ENCODE results near the gene CCL23.
"Not testable (repeated sequence)": the region's sequence is repeated elsewhere in the genome, so short reads cannot be mapped to it uniquely, and the experiment has no call there.

Gene CCL23, protein sequence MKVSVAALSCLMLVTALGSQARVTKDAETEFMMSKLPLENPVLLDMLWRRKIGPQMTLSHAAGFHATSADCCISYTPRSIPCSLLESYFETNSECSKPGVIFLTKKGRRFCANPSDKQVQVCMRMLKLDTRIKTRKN

DNA sequence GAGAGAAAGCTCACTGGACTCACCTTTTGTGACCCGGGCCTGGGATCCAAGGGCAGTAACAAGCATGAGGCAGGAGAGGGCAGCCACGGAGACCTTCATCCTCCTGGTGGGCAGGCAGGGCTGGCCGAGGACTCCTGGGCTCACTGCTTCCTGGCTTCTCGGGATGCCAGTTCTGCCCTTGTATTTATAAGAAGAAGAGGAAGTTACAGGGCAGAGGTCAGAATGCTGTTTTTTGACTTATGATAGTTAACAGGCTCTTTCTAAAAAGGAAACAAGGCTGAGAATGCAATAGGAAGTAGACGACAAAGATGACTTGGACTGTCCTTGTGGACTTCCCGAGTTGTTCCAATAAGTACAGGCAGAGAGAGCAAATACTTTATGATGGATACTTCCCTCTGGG is at the start of gene CCL23:
TSS of gene CCL23 (minus strand) at position 174 of the 400 bp plus-strand sequence. CDS start at position 99, 75 bp downstream.
- DNase-seq (ENCODE audit: low read depth in 1 of 2, low spot score in 1 of 2) = no peak

DNA sequence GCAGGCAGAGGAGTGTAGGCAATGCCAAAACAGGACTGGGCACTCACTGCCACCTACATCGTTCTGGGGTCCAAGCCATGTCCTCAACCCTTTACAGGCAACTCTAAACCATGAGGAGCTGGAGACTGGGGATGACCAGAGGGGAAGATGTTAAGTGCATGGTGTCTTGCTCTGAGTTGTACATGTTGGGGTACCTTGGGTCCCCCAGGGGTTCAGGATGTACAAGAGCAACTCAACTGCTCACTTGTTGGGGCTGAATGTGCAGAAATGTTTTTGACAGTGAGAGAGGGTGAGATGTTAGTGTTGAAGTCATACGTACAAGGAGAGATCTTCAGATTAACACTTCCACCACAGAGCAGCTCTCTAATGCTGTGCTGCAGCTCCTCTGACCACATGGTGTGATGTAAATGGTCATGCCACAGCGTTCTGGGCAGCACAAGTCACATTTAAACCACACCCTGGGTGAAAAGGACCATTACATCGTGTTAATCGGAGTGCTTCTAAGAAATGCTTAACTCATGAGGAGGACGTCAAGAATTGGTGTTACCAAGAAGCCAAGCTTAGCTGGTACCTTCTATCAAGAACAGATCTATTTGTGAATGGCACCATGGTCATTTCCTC is 48.7 kb upstream of the CCL23 start:
- no peak for DNase-seq (ENCODE audit: low read depth in 1 of 2, low spot score in 1 of 2)

- DNase-seq (ENCODE audit: low read depth in 1 of 2, low spot score in 1 of 2) = no peak
Observed at GRCh38 chr17:36063786-36064541, 46.2 kb upstream of the CCL23 start, which contains the start of gene CCL18. Gene CCL18, plus strand, starts transcription at chr17:36064272. Its CDS starts 71 bp downstream, at chr17:36064343.

- DNase-seq (ENCODE audit: low read depth in 1 of 2, low spot score in 1 of 2) = no peak
Observed at GRCh38 chr17:36060816-36061215, 43.0 kb upstream of the CCL23 start.

DNA sequence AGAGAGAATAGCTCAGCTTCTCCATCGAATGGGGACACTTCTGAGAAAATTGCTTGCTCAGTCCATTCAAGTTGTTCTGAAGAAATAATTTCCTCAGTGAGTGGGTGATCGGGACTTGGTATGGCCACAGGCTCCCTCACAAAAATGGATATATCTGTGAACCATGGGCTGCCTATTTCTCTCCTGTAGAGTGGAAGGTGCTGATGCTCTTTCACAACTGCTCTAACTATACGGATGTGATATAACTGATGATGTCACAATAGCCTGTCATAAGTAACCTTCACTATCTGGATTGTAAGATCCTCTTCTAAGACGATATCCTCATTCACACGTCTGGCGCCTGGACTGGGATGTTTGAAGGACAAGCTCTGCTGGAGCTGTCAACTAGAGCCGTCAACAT is 41.6 kb upstream of the CCL23 start:
- no peak for DNase-seq (ENCODE audit: low read depth in 1 of 2, low spot score in 1 of 2)

- DNase-seq (ENCODE audit: low read depth in 1 of 2, low spot score in 1 of 2) = no peak
Observed at GRCh38 chr17:36057911-36058310, 40.1 kb upstream of the CCL23 start.

- no peak for DNase-seq (ENCODE audit: low read depth in 1 of 2, low spot score in 1 of 2)
Observed at GRCh38 chr17:36055921-36056520, 38.2 kb upstream of the CCL23 start.

GRCh38 chr17:36055171-36055570 is 37.4 kb upstream of the CCL23 start:
- DNase-seq (ENCODE audit: low read depth in 1 of 2, low spot score in 1 of 2) = no peak

- DNase-seq (ENCODE audit: low read depth in 1 of 2, low spot score in 1 of 2) = no peak
Observed at GRCh38 chr17:36049643-36050042, 31.9 kb upstream of the CCL23 start.

- no peak for DNase-seq (ENCODE audit: low read depth in 1 of 2, low spot score in 1 of 2)
Observed at GRCh38 chr17:36048066-36048465, 30.3 kb upstream of the CCL23 start.

DNA sequence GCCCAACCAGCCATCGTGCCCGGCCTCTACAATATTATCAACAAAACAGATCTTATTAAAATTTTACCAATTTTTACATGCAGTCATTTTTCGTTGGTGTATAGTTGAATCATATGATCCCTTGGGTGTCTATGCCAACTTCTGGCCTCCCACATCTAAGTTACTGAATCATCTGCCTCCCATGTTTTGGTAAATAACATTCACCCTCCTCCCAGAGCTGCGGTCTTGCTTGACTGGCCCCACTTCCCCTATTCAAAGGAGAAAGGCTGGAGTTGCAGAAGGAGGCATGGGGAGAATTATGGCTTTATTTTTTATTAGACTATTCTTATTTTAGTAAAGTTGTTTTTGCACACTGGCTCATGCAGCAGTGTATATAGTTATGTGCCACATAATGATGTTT is 18.5 kb upstream of the CCL23 start:
- no peak for DNase-seq (ENCODE audit: low read depth in 1 of 2, low spot score in 1 of 2)

- DNase-seq (ENCODE audit: low read depth in 1 of 2, low spot score in 1 of 2) = no peak
Observed at GRCh38 chr17:36034127-36034526, 16.4 kb upstream of the CCL23 start.

DNA sequence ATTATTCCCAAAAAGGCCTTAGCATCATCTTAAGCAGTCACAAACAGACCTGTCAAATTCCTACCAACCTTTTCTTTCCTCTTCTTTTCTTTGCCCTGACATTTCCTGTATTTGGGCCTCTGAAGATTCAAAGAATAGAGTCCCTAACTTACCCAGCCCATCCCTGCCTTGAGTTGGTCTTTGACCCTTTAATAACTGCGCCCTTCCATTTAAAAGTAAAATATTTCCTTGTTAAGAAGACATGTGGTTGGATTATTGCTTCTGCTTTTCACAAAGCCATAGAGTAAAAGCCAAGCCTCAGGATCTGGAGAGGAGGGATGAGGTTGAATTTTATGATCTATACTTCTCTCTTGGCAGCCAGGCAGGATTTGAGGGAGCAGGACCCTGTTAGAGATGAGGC is 13.2 kb upstream of the CCL23 start:
- no peak for DNase-seq (ENCODE audit: low read depth in 1 of 2, low spot score in 1 of 2)

DNA sequence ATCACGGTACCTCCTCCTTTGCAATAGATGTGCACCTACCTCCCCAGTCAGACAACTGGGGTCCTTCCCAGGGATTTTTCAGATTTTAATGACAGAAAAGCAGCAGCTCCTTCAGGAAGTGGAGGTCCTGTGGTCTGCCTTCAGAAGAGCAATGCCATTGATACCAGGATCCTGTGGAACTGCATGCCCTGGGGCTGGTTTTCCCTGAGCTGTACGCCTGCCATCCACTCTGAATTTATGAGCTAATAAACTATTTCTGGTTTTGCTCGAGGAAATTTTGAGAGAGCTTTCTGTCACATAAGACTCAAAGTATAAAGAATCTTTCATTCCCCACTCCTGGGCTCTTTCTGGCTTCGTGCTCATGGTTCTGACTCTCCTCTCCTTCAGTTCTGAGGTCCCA is 10.0 kb upstream of the CCL23 start:
- no peak for DNase-seq (ENCODE audit: low read depth in 1 of 2, low spot score in 1 of 2)

GRCh38 chr17:36024106-36024869 is 6.5 kb upstream of the CCL23 start:
- DNase-seq (ENCODE audit: low read depth in 1 of 2, low spot score in 1 of 2) = no peak

- no peak for DNase-seq (ENCODE audit: low read depth in 1 of 2, low spot score in 1 of 2)
Observed at GRCh38 chr17:36019423-36019822, 1.7 kb upstream of the CCL23 start.

DNA sequence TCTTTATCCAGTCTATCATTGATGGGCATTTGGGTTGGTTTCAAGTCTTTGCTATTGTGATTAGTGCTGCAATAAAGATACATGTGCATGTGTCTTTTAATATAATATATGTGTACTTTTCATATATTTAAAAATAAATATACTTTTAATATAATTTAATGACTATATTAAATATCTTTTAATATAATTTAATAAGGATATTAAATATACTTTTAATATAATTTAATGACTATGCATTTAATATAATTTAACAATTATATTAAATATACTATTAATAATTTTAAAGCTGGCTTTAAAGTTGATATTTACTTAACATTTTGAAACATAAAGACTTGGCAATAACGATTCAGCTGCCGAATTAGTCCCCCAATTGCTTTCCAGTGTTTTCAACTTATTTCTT is 1.2 kb downstream of the CCL23 start:
- DNase-seq (ENCODE audit: low read depth in 1 of 2, low spot score in 1 of 2) = no peak

DNA sequence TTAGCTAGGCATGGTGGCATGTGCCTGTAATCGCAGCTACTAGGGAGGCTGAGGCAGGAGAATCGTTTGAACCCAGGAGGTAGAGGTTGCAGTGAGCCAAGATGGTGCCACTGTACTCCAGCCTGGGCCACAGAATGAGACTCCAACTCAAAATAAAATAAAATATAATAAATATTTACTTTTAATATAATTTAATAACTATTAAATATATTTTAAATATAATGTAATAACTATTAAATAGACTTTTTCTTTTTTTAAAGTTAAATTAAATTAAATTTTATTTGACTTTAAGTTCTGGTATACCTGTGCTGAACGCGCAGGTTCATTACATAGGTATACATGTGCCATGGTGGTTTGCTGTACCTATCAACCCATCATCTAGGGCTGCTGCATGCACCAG is 1.9 kb downstream of the CCL23 start:
- DNase-seq (ENCODE audit: low read depth in 1 of 2, low spot score in 1 of 2) = not testable (repeated sequence)

- no peak for DNase-seq (ENCODE audit: low read depth in 1 of 2, low spot score in 1 of 2)
Observed at GRCh38 chr17:36014946-36015345, 2.8 kb downstream of the CCL23 start.

GRCh38 chr17:36011201-36011600 is 6.6 kb downstream of the CCL23 start:
- no peak for DNase-seq (ENCODE audit: low read depth in 1 of 2, low spot score in 1 of 2)

DNA sequence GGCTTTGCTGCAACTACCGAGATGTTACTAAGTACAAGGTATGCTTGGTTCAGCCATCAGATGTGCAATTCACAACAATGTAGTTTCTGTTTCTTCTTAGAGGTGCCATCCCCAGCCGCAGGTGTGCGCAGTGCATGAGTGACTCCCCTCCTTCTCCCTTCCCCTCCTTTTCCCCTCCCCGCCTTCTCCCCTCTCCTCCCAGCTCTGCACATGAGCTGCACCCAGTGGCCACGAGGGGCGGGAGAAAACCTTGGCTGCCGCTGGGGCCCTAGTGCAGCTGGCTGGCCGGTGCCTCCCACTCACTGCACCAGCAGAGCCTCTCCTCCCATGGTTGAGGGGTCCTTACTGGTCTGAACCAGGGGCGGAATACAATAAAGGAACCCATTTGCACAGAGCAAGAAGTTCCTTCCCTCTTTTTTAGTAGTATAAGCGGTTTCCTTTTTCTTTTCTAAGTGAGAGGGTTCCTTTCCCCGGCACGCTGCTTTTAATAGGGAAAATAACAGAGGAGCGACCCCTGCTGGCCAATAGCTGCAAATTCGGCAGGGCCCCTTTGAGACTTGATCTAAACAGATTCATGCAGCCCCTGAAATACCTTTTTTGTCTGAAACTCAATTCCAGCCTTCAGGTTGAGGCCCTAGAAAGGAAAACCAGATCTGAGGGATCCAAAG is 8.6 kb downstream of the CCL23 start:
- DNase-seq (ENCODE audit: low read depth in 1 of 2, low spot score in 1 of 2) = no peak

Measured in activated CD4-positive, alpha-beta T cell treated with anti-CD3 and anti-CD28 coated beads, Interleukin-2, amount 50 U/mL, for 24 hours (primary cell).